SU-DHL-6 (cell line): ENCODE results near the gene RPGRIP1.

Source experiments
- EZH2phosphoT487 ChIP-seq: fragments of 200-600 bp; sonication (generic), shearing (Covaris generic); conservative IDR thresholded peaks from 2 replicates; pipeline ENCODE4 v1.6.1; 2018; ENCODE audit warnings: mild to moderate bottlenecking, antibody characterized with exemption, low read length, moderate library complexity, mixed read lengths
- TF ChIP-seq, protein P1 (sequence below): fragments of 200-600 bp; sonication (generic); IDR thresholded peaks from one replicate; pipeline ENCODE4 v1.5.1; 2017; ENCODE audit warnings: antibody characterized with exemption, mild to moderate bottlenecking, low read length, moderate library complexity; ENCODE audit not compliant: insufficient read depth, poor library complexity, severe bottlenecking

DNA sequence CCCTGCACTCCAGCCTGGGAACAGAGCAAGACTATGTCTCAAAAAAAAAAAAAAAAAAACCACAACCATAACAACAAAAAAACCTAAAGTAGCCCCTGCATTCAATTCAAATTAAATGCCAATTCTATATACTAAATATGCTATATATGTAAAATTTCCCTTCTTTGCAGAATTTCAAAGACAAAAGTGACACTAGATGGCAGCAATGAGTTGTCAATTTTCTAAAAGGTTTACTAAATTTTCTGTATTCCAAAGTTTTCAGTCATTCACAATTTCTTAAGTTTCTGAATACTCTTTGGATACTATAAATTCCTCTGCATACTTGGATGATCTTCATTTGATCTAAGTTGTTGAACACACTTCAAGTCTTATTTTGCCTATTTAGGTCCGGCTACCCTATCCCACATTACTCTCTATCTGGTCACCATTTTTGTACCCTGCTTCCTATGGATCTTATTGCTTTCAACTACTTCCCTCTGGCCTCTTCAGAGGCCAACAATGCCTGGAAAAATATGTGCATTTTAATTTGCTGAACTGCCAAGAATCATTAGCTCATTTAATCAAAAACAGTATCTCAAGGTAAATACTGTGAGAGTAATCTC is 38.6 kb upstream of the RPGRIP1 start:
- no peak for TF ChIP-seq EZH2phosphoT487
- TF ChIP-seq, protein P1, sequence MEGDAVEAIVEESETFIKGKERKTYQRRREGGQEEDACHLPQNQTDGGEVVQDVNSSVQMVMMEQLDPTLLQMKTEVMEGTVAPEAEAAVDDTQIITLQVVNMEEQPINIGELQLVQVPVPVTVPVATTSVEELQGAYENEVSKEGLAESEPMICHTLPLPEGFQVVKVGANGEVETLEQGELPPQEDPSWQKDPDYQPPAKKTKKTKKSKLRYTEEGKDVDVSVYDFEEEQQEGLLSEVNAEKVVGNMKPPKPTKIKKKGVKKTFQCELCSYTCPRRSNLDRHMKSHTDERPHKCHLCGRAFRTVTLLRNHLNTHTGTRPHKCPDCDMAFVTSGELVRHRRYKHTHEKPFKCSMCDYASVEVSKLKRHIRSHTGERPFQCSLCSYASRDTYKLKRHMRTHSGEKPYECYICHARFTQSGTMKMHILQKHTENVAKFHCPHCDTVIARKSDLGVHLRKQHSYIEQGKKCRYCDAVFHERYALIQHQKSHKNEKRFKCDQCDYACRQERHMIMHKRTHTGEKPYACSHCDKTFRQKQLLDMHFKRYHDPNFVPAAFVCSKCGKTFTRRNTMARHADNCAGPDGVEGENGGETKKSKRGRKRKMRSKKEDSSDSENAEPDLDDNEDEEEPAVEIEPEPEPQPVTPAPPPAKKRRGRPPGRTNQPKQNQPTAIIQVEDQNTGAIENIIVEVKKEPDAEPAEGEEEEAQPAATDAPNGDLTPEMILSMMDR, result peak; percentile 23
